GM12891 (cell line): ENCODE measurements around the gene KYAT1.

Experiments used
- POLR2A ChIP-seq: IDR thresholded peaks from 2 replicates; pipeline ENCODE4 v1.6.1; 2011; ENCODE audit warnings: low read depth, low read length, control low read depth
- POLR2AphosphoS5 ChIP-seq: IDR thresholded peaks from 2 replicates; pipeline ENCODE4 v1.6.1; 2011; ENCODE audit warnings: low read depth, low read length, control low read depth
- POU2F2 ChIP-seq: IDR thresholded peaks from 2 replicates; pipeline ENCODE4 v1.6.1; 2011; ENCODE audit warnings: low read depth, mild to moderate bottlenecking, control low read depth, low read length, moderate library complexity
- SPI1 ChIP-seq: IDR thresholded peaks from 2 replicates; pipeline ENCODE4 v1.6.1; 2011; ENCODE audit warnings: low read depth, low read length, control low read depth
- TAF1 ChIP-seq: IDR thresholded peaks from 2 replicates; pipeline ENCODE4 v1.6.1; 2011; ENCODE audit warnings: low read depth, low read length, control low read depth

- TF ChIP-seq POLR2AphosphoS5 (no peak), TAF1 (no peak), POLR2A (no peak), SPI1 (no peak), POU2F2 (no peak)
Observed at GRCh38 chr9:128916204-128916603, 34.5 kb upstream of the KYAT1 start.
